ENCODE results near the gene LRCOL1. TPM values are rescaled to one million over a fixed set of nuclear protein-coding genes. Genes with fewer than 3 reads are reported as not detected.

The LRCOL1 gene
- total and polyA plus RNA-seq, 2 of the 13 experiments (the other 11 are each of a cell fraction or from before 2014, with no cell fraction given) = not detected

DNA sequence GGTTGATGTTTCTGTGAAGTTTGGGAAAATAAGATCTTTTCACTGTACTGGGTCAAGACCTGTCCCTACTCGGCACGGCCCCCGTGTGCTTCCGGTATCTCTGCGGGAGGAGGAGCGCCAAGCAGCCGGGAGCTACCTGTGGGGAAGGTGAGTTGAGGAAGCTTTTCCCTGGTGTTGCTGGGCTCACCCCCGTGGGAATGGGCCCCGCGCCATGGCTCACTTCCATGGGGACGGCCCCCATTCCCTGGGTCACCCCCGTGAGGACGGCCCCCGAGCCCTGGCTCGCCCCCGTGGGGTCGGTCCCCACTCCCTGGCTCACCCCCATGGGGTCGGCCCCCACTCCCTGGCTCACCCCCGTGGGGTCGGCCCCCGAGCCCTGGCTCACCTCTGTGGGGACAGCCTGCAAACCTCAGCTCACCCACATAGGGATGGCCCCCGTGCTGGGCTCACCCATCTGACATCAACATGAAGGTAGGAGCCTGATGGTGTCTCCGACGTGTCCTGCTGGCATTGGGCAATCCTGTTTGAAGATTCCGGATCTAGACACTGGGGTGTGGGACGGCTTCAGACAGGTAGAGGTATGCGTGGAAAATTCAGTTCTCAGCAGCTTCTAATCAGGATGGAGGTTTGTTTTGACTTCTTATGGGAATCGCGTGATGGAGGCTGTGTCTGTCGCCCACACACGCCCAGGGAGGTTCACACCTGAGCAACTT is 9.1 kb downstream of the LRCOL1 start (continued):
- TF ChIP-seq, protein P1, sequence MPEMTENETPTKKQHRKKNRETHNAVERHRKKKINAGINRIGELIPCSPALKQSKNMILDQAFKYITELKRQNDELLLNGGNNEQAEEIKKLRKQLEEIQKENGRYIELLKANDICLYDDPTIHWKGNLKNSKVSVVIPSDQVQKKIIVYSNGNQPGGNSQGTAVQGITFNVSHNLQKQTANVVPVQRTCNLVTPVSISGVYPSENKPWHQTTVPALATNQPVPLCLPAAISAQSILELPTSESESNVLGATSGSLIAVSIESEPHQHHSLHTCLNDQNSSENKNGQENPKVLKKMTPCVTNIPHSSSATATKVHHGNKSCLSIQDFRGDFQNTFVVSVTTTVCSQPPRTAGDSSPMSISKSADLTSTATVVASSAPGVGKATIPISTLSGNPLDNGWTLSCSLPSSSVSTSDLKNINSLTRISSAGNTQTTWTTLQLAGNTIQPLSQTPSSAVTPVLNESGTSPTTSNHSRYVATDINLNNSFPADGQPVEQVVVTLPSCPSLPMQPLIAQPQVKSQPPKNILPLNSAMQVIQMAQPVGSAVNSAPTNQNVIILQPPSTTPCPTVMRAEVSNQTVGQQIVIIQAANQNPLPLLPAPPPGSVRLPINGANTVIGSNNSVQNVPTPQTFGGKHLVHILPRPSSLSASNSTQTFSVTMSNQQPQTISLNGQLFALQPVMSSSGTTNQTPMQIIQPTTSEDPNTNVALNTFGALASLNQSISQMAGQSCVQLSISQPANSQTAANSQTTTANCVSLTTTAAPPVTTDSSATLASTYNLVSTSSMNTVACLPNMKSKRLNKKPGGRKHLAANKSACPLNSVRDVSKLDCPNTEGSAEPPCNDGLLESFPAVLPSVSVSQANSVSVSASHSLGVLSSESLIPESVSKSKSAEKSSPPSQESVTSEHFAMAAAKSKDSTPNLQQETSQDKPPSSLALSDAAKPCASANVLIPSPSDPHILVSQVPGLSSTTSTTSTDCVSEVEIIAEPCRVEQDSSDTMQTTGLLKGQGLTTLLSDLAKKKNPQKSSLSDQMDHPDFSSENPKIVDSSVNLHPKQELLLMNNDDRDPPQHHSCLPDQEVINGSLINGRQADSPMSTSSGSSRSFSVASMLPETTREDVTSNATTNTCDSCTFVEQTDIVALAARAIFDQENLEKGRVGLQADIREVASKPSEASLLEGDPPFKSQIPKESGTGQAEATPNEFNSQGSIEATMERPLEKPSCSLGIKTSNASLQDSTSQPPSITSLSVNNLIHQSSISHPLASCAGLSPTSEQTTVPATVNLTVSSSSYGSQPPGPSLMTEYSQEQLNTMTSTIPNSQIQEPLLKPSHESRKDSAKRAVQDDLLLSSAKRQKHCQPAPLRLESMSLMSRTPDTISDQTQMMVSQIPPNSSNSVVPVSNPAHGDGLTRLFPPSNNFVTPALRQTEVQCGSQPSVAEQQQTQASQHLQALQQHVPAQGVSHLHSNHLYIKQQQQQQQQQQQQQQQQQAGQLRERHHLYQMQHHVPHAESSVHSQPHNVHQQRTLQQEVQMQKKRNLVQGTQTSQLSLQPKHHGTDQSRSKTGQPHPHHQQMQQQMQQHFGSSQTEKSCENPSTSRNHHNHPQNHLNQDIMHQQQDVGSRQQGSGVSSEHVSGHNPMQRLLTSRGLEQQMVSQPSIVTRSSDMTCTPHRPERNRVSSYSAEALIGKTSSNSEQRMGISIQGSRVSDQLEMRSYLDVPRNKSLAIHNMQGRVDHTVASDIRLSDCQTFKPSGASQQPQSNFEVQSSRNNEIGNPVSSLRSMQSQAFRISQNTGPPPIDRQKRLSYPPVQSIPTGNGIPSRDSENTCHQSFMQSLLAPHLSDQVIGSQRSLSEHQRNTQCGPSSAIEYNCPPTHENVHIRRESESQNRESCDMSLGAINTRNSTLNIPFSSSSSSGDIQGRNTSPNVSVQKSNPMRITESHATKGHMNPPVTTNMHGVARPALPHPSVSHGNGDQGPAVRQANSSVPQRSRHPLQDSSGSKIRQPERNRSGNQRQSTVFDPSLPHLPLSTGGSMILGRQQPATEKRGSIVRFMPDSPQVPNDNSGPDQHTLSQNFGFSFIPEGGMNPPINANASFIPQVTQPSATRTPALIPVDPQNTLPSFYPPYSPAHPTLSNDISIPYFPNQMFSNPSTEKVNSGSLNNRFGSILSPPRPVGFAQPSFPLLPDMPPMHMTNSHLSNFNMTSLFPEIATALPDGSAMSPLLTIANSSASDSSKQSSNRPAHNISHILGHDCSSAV (CRISPR knock-in tag; IDR thresholded peaks at IDR 0.05; ENCODE audit: borderline replicate concordance) = no peak
- TF ChIP-seq, protein P2, sequence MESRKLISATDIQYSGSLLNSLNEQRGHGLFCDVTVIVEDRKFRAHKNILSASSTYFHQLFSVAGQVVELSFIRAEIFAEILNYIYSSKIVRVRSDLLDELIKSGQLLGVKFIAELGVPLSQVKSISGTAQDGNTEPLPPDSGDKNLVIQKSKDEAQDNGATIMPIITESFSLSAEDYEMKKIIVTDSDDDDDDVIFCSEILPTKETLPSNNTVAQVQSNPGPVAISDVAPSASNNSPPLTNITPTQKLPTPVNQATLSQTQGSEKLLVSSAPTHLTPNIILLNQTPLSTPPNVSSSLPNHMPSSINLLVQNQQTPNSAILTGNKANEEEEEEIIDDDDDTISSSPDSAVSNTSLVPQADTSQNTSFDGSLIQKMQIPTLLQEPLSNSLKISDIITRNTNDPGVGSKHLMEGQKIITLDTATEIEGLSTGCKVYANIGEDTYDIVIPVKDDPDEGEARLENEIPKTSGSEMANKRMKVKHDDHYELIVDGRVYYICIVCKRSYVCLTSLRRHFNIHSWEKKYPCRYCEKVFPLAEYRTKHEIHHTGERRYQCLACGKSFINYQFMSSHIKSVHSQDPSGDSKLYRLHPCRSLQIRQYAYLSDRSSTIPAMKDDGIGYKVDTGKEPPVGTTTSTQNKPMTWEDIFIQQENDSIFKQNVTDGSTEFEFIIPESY (CRISPR knock-in tag; IDR thresholded peaks at IDR 0.05) = no peak
- TF ChIP-seq ZNF260 (CRISPR knock-in tag; IDR thresholded peaks at IDR 0.05; ENCODE audit: borderline replicate concordance, low read depth) = no peak

All from HepG2 (cell line).